Measurements from ENCODE around the gene ACTR1A. TPM values are rescaled to one million over a fixed set of nuclear protein-coding genes. Genes with fewer than 3 reads are reported as not detected.

Gene ACTR1A
- polyA plus RNA-seq, 1 donor (not counting 4 experiments of a cell fraction or from before 2014, with no cell fraction given) = 162 TPM

DNA sequence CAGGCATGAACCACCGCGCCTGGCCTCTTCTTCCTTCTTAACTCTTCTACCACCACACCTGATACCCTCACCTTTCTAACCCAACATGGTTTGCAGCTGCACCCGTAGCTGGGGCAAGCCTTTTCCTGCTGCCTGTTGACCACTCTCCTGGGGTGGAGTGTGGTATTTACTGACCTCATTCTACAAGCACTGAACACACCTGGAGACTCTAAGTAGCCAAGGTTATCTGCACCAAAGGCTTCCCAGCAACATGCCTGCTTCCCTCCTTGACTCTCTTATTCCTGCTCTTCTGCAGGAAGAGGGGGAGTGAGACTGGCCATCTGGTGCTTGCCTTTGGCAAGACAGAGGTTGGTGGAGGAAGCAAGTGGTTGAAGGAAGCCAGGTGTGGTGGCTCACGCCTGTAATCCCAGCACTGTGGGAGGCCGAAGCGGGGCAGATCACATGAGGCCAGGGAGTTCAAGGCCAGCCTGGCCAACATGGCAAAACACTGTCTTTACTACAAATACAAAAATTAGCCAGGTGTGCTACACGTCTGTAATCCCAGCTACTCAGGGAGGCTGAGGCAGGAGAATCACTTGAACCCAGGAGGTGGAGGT is 10.1 kb downstream of the ACTR1A start:
- FAIRE-seq (no peak), DNase-seq (ENCODE audit: low read depth, low spot score) (no peak)
- peaks cover 13 to 22% of the 10 kb centered on the region in 2 experiments for H3K36me3 ChIP-seq (ENCODE audit: control insufficient read depth in 2 of 2, extremely low read depth in 1 of 2, insufficient read depth in 2 of 2, low read length in 2 of 2)
- H3K79me2 ChIP-seq (ENCODE audit: control insufficient read depth, insufficient read depth, low read length) = peaks cover 76% of the 10 kb centered on the region
- H3K27me3 ChIP-seq (ENCODE audit: control insufficient read depth, extremely low read depth, insufficient read depth, low read length) = no peaks in the 10 kb centered on the region
- H3K9me3 ChIP-seq (ENCODE audit: control insufficient read depth, low read depth, low read length) = no peaks in the 10 kb centered on the region
- H3K9ac ChIP-seq (ENCODE audit: control insufficient read depth, extremely low read depth, insufficient read depth, low read length) = no peak overlapping the region
- TF ChIP-seq EZH2 (IDR thresholded peaks at IDR 0.05; ENCODE audit: low read length) = no peak
- TF ChIP-seq, protein P1, sequence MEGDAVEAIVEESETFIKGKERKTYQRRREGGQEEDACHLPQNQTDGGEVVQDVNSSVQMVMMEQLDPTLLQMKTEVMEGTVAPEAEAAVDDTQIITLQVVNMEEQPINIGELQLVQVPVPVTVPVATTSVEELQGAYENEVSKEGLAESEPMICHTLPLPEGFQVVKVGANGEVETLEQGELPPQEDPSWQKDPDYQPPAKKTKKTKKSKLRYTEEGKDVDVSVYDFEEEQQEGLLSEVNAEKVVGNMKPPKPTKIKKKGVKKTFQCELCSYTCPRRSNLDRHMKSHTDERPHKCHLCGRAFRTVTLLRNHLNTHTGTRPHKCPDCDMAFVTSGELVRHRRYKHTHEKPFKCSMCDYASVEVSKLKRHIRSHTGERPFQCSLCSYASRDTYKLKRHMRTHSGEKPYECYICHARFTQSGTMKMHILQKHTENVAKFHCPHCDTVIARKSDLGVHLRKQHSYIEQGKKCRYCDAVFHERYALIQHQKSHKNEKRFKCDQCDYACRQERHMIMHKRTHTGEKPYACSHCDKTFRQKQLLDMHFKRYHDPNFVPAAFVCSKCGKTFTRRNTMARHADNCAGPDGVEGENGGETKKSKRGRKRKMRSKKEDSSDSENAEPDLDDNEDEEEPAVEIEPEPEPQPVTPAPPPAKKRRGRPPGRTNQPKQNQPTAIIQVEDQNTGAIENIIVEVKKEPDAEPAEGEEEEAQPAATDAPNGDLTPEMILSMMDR (optimal IDR thresholded peaks at IDR 0.05 in 1 of 3, IDR thresholded peaks at IDR 0.05 in 1 of 3, conservative IDR thresholded peaks at IDR 0.05 in 1 of 3; ENCODE audit: extremely low read depth in 1 of 3, insufficient read depth in 2 of 3, low read length in 3 of 3) = no peak
- peaks cover 7% of the 10 kb centered on the region for H3K9me1 ChIP-seq (ENCODE audit: control insufficient read depth, extremely low read depth, insufficient read depth, low read length)
- H3K4me1 ChIP-seq (ENCODE audit: control insufficient read depth, extremely low read depth, insufficient read depth, low read length) = peaks cover 18% of the 10 kb centered on the region
- peak overlapping the region; percentile 72 for H3K27ac ChIP-seq (ENCODE audit: control insufficient read depth, insufficient read depth, low read length)
- dilution Hi-C loops (cut with MboI; ENCODE audit: extremely low pct_ligation_motif_present, low sequenced_read_pairs) = no loop called here
- no peak overlapping the region for H3K4me3 ChIP-seq (ENCODE audit: control insufficient read depth in 2 of 3, extremely low read depth in 1 of 3, insufficient read depth in 2 of 3, low read depth in 1 of 3, low read length in 3 of 3)
- no peak overlapping the region for H3K4me2 ChIP-seq (ENCODE audit: control insufficient read depth, extremely low read depth, insufficient read depth, low read depth, low read length)
- H2AFZ ChIP-seq (ENCODE audit: control insufficient read depth, low read length) = no peak overlapping the region
- H4K20me1 ChIP-seq (ENCODE audit: control insufficient read depth, extremely low read depth, insufficient read depth, low read length) = peaks cover 29% of the 10 kb centered on the region

DNA sequence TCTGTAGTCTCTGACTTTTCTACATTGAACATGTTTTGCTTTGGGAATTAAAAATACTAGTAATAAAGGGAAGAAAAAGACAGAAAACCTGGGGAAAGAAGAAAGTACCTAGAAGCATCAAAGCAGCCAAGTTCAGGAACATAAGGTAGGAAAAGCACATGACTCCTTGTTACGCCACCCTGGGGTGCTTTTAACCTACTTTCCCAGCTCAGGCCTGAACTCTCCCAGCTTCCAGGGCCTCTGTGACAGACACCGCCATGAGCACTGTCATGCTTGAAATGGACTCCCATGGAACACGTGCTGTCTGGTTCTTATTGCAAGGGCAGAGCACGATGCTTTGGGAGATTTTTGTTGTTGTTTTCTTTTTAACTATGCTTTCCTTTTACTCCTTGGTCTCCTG is 11.4 kb downstream of the ACTR1A start:
- DNase-seq (ENCODE audit: low read depth, low spot score) (no peak), FAIRE-seq (no peak)
- Histone ChIP-seq H3K36me3 (ENCODE audit: control insufficient read depth in 2 of 2, extremely low read depth in 1 of 2, insufficient read depth in 2 of 2, low read length in 2 of 2) (peaks cover 13 to 27% of the 10 kb centered on the region in 2 experiments), H3K4me1 (ENCODE audit: control insufficient read depth, extremely low read depth, insufficient read depth, low read length) (peaks cover 18% of the 10 kb centered on the region), H3K4me2 (ENCODE audit: control insufficient read depth, extremely low read depth, insufficient read depth, low read depth, low read length) (no peak overlapping the region), H3K27me3 (ENCODE audit: control insufficient read depth, extremely low read depth, insufficient read depth, low read length) (no peaks in the 10 kb centered on the region), H4K20me1 (ENCODE audit: control insufficient read depth, extremely low read depth, insufficient read depth, low read length) (peaks cover 24% of the 10 kb centered on the region), H3K9ac (ENCODE audit: control insufficient read depth, extremely low read depth, insufficient read depth, low read length) (no peak overlapping the region), H3K79me2 (ENCODE audit: control insufficient read depth, insufficient read depth, low read length) (peaks cover 63% of the 10 kb centered on the region), H3K27ac (ENCODE audit: control insufficient read depth, insufficient read depth, low read length) (no peak overlapping the region), H3K4me3 (ENCODE audit: control insufficient read depth in 2 of 3, extremely low read depth in 1 of 3, insufficient read depth in 2 of 3, low read depth in 1 of 3, low read length in 3 of 3) (no peak overlapping the region), H3K9me3 (ENCODE audit: control insufficient read depth, low read depth, low read length) (no peaks in the 10 kb centered on the region), H2AFZ (ENCODE audit: control insufficient read depth, low read length) (no peak overlapping the region), H3K9me1 (ENCODE audit: control insufficient read depth, extremely low read depth, insufficient read depth, low read length) (peaks cover 7% of the 10 kb centered on the region)
- dilution Hi-C loops (cut with MboI; ENCODE audit: extremely low pct_ligation_motif_present, low sequenced_read_pairs) = no loop called here
- TF ChIP-seq, protein P1 (optimal IDR thresholded peaks at IDR 0.05 in 1 of 3, IDR thresholded peaks at IDR 0.05 in 1 of 3, conservative IDR thresholded peaks at IDR 0.05 in 1 of 3; ENCODE audit: extremely low read depth in 1 of 3, insufficient read depth in 2 of 3, low read length in 3 of 3) = no peak
- TF ChIP-seq EZH2 (IDR thresholded peaks at IDR 0.05; ENCODE audit: low read length) = no peak

All from keratinocyte (primary cell).